Nephron progenitor cell (in vitro differentiated cells): ENCODE measurements around the gene SRRM5.
"Not testable (repeated sequence)": the region's sequence is repeated elsewhere in the genome, so short reads cannot be mapped to it uniquely, and the experiment has no call there.

Experiments used
- DNase-seq: peaks from one replicate; pipeline ENCODE4 v3.0.0; 2021
- H3K27ac Mint-ChIP-seq: 2 replicates; pipeline ENCODE4 v1.8.0; 2021; ENCODE audit warnings: mild to moderate bottlenecking, moderate library complexity, mixed read lengths
- H3K27me3 Mint-ChIP-seq: 2 replicates; pipeline ENCODE4 v1.8.0; 2021; ENCODE audit warnings: mild to moderate bottlenecking, low read depth, mixed read lengths; ENCODE audit not compliant: poor library complexity
- H3K36me3 Mint-ChIP-seq: 2 replicates; pipeline ENCODE4 v1.8.0; 2021; ENCODE audit warnings: low read depth, mixed read lengths
- H3K4me1 Mint-ChIP-seq: 2 replicates; pipeline ENCODE4 v1.8.0; 2021; ENCODE audit warnings: mixed read lengths
- H3K4me3 Mint-ChIP-seq: 2 replicates; pipeline ENCODE4 v1.8.0; 2021; ENCODE audit warnings: mild to moderate bottlenecking, moderate library complexity, mixed read lengths
- H3K9me3 Mint-ChIP-seq: 2 replicates; pipeline ENCODE4 v1.8.0; 2021; ENCODE audit warnings: mild to moderate bottlenecking, moderate library complexity, mixed read lengths
- CTCF ChIP-seq: fragments of 200-600 bp; sonication (generic); IDR thresholded peaks from 2 replicates; pipeline ENCODE4 v1.5.0; 2021; ENCODE audit warnings: antibody characterized with exemption

Gene SRRM5

DNA sequence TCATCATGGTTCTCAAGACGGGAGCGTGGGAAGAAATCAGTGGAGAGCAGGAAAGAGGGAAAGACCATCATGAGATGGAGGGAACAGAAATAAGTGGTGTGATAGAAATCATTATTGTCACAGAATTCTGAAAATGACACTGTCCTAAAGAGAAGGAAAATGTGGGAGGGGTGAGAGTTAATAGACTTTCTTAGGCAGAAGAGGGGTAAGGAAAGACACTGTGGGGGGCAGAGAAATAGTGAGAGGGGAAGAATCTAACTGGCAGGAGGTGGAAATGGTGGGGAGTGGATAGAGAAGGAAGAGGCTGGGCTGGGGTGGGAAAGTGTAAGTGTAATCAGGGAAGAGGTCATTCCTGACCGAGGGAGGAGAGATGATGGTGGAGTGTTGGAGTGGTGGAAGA is 33.1 kb upstream of the SRRM5 start:
- H3K9me3 Mint-ChIP-seq, result no peaks in the 10 kb centered on the region
- no peak for DNase-seq
- no peaks in the 10 kb centered on the region for H3K27me3 Mint-ChIP-seq
- H3K4me1 Mint-ChIP-seq, result peaks cover 70% of the 10 kb centered on the region
- no peaks in the 10 kb centered on the region for H3K36me3 Mint-ChIP-seq
- H3K4me3 Mint-ChIP-seq, result peak overlapping the region; percentile 89
- no peak for TF ChIP-seq CTCF
- H3K27ac Mint-ChIP-seq, result peak overlapping the region; percentile 62

DNA sequence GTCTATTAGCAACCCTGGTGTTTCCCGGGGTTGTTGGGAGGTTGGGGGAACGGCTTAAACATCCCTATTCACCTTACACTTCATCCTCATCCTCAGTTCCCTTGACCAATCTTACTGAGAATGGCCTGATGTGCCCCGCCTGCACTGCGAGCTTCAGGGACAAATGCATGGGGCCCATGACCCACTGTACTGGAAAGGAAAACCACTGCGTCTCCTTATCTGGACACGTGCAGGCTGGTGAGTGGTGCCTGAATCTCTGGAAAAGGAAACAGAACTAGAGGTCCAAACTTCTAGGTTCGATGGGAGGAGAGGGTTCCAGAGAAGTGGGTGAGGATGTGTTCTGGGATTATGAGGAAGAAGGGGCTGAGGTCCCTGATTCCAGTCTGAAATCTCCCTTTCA is 30.4 kb upstream of the SRRM5 start:
- Mint-ChIP-seq H3K4me1 (peaks cover 51% of the 10 kb centered on the region), H3K27me3 (peaks cover 3% of the 10 kb centered on the region), H3K27ac (no peak overlapping the region), H3K9me3 (no peaks in the 10 kb centered on the region), H3K4me3 (peak overlapping the region; percentile 89), H3K36me3 (peaks cover 22% of the 10 kb centered on the region)
- TF ChIP-seq CTCF, result no peak
- no peak for DNase-seq

- Mint-ChIP-seq H3K36me3 (peaks cover 29% of the 10 kb centered on the region), H3K4me1 (peaks cover 42% of the 10 kb centered on the region), H3K4me3 (no peak overlapping the region), H3K9me3 (no peaks in the 10 kb centered on the region), H3K27me3 (peaks cover 3% of the 10 kb centered on the region), H3K27ac (no peak overlapping the region)
- no peak for TF ChIP-seq CTCF
- DNase-seq, result no peak
Measured at GRCh38 chr19:43582495-43582894, 29.4 kb upstream of the SRRM5 start.

- DNase-seq, result no peak
- Mint-ChIP-seq H3K27ac (peak overlapping the region; percentile 77), H3K36me3 (peaks cover 38% of the 10 kb centered on the region), H3K27me3 (peaks cover 3% of the 10 kb centered on the region), H3K4me3 (no peak overlapping the region), H3K4me1 (peaks cover 32% of the 10 kb centered on the region), H3K9me3 (no peaks in the 10 kb centered on the region)
- TF ChIP-seq CTCF, result no peak
Measured at GRCh38 chr19:43584484-43584883, 27.4 kb upstream of the SRRM5 start.

- Mint-ChIP-seq H3K9me3 (no peaks in the 10 kb centered on the region), H3K27me3 (peaks cover 3% of the 10 kb centered on the region), H3K36me3 (peaks cover 51% of the 10 kb centered on the region), H3K4me3 (no peak overlapping the region), H3K27ac (no peak overlapping the region), H3K4me1 (peaks cover 15% of the 10 kb centered on the region)
- DNase-seq, result no peak
- TF ChIP-seq CTCF, result no peak
Measured at GRCh38 chr19:43586346-43586745, 25.5 kb upstream of the SRRM5 start.

GRCh38 chr19:43587029-43587428 is 24.9 kb upstream of the SRRM5 start:
- not testable (repeated sequence) for H3K4me3 Mint-ChIP-seq, DNase-seq, H3K27me3 Mint-ChIP-seq, H3K4me1 Mint-ChIP-seq, H3K9me3 Mint-ChIP-seq, H3K27ac Mint-ChIP-seq
- H3K36me3 Mint-ChIP-seq, result peaks cover 51% of the 10 kb centered on the region
